GM18873 (cell line): Measurements from ENCODE around the gene CARS1.
A peak's percentile ranks its signal among the peaks of the same experiment; 100 is the strongest.
"Not testable (repeated sequence)": the region's sequence is repeated elsewhere in the genome, so short reads cannot be mapped to it uniquely, and the experiment has no call there.

Experiments used
- ATAC-seq: cut with Tn5 transposase; IDR thresholded peaks from one replicate; pipeline ENCODE4 v1.9.1; 2021; ENCODE audit warnings: mild to moderate bottlenecking, moderate library complexity, moderate number of reproducible peaks; ENCODE audit not compliant: unreplicated experiment, low FRiP score

The CARS1 gene

GRCh38 chr11:3064709-3065108, 7.5 kb upstream of the CARS1 start:
- not testable (repeated sequence) for ATAC-seq

DNA sequence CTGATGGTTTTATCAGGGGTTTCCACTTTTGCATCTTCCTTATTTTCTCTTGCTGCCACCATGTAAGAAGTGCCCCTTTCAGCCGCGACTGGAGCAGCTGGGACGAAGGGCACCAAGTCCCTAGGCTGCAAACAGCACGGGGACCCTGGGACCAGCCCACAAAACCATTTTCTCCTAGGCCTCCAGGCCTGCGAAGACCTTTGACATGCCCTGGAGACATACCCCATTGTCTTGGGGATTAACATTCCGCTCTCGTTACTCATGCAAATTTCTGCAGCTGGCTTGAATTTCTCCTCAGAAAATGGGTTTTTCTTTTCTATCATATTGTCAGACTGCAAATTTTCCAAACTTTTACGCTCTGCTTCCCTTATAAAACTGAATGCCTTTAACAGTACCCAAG, 6.7 kb upstream of the CARS1 start:
- ATAC-seq, result not testable (repeated sequence)

DNA sequence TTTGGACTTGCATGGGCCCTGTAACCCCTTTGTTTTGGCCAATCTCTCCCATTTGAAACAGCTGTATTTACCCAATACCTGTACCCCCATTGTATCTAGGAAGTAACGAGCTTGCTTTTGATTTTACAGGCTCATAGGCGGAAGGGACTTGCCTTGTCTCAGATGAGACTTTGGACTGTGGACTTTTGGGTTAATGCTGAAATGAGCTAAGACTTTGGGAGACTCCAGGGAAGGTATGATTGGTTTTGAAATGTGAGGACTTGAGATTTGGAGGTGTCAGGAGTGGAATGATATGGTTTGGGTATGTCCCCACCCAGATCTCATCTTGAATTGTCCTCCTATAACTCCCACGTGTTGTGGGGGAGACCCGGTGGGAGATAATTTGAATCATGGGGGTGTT, 6.2 kb upstream of the CARS1 start:
- ATAC-seq, result not testable (repeated sequence)

- ATAC-seq, result no peak
Observed at GRCh38 chr11:3060436-3061025, 3.3 kb upstream of the CARS1 start.

DNA sequence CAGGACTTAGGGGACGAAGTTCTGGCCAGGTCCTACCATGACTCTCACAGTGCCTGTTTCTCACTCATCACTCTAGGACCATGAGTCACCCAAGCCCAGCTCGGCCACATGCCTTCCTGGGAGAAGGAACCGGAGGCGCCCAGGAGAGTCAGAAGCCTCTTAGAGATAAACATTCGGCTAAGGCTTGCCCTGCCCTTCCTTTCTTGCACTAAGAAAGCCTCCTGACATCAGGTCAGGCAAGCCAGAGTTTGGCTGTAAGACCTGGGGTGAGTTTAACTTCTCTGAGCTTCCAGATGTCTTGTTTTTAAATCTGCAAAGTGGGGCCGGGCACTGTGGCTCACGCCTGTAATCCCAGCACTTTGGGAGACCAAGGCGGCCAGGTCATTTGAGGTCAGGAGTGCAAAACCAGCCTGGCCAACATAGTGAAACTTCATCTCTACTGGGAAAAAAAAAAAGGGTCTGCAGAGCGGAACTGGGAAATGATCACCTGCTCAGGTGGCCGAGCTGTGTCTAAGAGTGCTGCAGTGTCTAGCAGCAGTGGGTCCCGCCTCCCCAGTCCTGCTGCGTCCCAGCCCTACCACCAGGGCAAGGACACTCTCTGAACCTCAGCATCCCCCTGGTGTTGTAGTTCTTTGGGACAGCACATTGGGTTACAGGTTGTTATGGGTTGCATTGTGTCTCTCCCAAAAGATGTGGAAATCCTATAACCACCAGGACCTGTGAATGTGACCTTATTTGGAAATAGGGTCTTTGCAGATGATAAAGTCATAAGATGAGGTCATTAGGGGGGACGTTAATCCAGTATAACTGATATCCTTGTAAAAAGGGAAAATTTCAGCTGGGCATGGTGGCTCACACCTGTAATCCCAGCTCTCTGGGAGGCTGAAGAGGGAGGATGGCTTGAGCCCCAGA, 1.8 kb upstream of the CARS1 start:
- no peak for ATAC-seq

GRCh38 chr11:3056296-3057068, 741 bp downstream of the CARS1 start:
- no peak for ATAC-seq

DNA sequence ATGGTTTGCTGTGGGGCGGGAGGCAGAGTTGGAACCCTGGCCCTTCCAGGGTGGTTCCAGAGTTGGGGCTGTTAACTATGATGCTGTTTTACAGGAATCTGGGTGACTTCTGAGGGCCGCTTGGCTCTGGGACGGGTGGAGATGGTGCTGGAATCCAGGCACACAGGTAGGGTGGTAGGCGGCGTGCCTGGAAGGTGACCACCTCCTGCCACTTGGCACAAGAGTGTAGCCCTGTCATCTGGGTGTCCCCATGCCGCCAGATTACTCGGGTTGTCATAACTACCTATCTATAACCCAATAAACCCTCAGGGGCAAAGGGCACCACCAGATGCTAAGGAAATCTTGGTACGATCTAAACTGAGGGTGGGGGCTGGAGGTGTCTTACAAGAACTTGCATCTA, 1.3 kb downstream of the CARS1 start:
- no peak for ATAC-seq

DNA sequence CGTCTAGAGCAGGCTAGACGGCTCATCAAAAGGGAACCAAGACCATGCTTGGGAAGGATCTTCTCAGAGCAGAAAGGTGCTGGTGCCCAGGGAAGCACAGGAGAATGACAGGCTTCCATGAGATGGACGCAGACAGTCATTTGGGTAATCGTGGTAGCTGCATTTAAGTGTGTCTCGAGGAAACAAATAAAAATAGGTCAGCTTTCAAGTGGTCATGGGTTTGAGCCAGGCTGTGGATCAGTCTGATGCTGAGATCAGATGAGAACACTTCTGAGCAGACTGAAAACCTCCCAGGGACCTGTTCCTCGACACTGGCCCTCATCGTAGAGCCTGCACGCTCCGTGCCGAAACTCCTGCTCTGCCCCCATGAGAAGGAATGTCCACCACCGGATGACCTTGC, 4.7 kb downstream of the CARS1 start:
- no peak for ATAC-seq

DNA sequence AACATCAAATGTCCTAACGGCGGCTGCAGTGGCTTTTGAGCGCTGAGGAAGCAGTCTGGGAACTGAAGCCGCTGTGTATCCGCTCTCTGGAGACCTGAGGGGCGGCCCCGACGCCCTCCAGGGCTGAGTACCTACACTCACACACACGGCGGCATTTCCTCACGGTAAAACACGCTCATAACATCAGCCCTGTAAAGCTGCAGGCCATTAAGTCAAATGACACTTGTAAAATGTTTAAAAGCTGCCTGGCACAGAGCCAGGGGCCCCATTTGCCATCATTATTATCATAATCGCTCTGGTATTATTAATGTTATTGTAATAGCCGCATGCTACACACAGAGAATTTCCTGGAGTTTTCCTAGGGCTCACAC, 5.1 kb downstream of the CARS1 start:
- no peak for ATAC-seq

DNA sequence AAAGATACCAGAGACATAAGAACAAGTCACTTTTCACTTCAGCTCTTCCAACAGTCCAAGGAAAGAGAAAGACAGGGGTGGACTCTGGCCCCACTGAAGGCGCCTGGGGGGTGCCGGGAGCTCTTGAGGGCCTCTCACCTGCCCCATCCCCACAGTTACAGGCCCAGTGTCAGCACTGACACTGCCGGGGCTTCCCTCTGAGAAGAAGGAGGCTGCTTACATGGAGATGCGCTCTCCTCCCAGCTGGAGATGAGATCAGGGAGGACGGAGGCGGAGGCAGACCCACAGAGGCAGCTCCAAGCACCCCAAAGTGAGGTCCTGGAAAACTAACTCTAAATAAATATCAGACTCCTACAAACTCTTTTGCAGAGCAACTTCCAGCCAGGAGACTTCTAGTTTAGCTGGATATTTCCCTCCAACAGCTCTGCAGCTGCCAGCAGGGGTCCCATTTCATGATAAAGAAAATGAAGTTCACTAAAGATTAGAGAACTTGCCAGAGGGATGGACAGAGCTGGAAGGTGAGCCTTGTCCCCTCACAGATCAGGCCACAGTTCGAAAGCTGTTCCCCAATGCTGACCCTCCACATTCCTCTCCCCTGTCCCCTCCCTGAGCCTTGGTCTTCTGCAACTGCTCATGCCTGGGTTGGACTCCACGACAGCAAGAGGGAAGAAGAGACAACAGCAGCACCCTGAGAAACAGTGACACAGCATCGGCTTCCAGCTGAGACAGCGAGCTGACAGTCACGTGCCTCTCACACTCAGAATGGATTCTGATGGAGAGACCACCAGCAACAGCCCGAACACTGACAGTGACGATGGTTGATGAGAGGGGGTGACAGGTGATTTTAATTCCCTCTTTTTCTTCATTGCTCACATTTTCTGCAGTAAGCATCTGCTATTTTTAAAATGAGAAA, 5.8 kb downstream of the CARS1 start:
- no peak for ATAC-seq

DNA sequence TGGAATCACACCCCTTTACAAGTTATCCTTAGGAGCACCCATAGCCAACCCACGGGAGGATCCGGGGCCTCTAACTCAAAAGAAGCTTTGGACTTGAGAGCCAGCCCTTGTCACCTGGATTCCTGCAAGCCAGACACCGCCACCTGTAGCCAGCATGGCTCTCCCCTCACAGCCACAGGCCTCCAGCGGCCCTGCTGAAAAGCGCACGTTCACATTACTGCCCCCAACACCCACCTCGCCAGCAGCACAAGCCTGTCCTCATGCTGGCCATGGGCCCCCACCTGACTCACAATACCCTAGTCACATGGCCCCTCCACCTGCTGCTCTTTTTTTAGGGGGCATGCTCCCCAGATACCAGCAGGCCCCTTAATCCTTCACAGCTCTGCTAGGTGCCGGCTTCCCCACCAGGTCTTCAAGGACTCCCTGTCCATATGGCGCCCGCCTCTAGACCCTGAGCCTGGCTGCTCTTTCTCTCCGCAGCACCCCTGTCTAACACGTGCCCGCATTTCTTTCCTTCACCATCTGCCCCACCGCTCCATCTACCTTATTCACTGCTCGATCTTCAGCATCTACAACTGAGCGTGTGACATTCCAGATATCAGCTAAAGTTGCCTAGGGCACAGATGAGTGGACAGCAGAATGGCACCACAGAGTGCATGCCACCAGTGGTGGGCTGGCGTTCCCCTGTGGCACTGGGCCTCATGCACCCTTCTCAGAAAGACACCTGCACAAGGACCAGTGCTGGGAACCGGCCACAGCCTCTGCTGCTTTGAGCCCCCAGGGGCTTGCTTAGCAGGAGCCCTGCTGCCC, 6.6 kb downstream of the CARS1 start:
- no peak for ATAC-seq

DNA sequence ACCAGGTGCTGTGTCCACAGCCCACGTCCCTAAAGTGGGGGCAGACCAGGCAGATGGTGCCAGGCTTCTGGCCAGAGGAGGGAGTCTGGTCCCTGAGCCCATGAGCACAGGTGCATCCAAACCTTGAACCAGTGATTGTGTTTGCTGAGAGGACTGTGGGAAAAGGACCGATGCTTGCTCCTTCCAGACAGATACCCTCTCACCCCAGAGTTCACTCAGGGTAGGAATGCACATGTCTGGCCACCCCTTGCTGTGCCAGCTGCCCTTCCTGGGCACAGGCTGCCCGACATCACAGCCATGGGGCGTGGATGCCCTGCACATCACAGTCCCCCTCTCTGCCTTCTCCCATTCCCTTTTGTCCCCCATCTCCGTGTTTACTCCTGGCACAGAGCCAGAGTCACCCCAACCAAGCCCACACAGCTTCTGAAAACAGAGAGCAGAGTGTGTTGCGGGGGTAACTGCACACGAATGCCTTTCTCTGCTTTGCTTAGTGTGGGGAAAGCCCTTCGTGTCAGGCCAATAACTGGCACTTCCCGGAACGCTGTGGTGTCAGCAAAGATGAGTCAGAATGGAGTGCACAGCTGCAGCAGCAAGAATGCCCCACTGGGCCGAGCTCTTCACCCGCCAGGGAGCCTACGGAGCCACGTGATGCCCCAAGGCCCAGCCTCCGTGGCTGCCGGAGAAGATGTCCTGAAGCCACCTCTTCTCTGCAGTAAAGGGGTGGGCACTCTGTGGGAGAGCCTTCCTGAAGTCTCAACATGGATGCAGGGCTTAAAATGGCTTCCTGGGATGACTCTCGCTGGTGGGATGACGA, 7.6 kb downstream of the CARS1 start:
- ATAC-seq, result peak; percentile 95

DNA sequence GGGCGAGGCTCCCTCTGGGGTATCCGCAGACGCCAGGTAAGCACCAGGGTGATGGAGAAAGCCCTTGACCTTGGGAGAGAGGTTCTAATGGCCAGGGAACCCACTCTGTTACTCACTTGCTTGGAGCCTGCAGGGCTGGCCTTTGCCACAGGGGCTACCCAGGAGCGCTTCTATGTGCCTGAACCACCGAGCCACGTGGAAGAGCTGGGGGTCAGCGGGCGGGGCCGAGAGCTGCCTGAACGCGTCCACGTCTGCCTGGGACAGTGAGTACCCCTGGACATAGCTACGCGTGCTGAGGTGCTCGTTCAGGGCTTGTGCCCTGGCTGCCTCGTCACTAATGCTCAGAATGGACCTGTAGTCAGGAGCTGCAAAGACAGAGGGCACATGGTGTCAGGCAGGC, 9.6 kb downstream of the CARS1 start:
- no peak for ATAC-seq

DNA sequence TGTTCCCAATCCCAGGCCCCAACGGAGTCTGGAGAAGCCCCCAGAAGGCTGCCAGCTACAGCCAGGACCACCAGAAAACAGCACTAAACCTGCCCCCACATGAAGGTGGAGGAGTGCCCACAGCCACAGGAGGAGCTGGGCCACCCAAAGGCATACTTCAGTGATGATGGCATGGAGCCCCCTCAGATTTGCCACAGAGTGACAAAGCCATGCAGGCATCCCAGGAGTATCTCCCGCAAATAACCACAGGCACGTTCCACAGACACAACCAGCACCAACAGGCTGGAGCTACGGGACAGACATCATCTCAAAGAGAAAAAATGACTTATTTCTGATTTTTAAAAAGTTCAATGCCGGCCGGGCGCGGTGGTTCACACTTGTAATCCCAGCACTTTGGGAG, 10.6 kb downstream of the CARS1 start:
- ATAC-seq, result no peak

DNA sequence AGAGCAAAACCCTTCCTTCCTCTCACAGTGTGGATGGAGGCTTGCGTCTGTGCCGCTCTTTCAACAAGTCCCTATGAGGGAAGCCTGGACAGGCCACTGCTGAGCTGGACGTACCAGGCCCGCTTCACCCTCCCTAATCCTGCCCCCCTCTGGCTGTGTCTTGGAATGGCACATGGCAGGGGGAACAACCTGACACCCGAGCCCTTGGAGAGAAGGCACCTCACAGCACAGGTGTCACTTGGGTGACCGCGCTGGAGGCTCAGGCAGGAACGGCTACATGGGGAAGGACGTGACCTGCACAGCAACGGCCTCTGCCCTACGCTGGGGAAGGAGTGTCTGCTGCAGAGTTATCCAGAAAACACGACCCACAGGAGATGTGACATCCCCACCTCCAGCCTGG, 11.0 kb downstream of the CARS1 start:
- no peak for ATAC-seq

DNA sequence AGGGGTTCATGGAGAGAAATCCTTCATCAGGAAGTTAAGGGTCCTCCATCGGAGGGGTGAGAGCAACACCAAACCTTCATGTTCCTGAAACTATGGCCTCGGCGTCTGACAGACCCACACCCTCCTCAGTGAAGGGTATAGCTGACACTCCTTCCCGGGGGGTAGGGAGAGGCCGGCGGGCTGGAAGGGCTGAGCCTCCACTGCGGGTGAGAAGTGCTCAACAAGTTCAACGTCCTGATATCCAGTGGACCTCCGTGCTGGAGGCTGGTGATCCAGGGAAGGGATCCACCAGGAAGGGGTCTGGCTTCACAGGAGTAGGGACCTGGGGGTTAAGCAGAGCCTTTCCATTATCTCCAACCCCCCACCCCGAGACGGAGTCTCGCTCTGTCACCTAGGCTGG, 12.3 kb downstream of the CARS1 start:
- ATAC-seq, result no peak

DNA sequence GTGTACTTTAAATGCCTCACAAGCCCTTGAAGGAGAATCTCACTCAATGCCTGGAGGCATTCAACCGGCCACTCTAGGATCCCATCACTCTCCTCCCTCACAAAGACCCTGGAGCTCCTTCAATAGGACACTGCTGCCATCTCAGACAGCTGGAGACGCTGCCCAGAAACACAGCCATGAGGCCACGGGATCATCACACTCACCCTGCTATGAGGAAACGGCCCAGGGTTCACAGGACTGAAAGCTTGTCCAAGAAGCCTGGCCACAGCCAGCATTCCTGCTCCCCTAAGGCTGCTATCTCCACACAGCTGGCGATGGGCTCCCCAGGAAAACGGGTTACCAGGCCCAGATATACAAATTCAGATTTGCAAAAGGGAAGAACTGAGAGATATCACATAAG, 13.2 kb downstream of the CARS1 start:
- no peak for ATAC-seq

DNA sequence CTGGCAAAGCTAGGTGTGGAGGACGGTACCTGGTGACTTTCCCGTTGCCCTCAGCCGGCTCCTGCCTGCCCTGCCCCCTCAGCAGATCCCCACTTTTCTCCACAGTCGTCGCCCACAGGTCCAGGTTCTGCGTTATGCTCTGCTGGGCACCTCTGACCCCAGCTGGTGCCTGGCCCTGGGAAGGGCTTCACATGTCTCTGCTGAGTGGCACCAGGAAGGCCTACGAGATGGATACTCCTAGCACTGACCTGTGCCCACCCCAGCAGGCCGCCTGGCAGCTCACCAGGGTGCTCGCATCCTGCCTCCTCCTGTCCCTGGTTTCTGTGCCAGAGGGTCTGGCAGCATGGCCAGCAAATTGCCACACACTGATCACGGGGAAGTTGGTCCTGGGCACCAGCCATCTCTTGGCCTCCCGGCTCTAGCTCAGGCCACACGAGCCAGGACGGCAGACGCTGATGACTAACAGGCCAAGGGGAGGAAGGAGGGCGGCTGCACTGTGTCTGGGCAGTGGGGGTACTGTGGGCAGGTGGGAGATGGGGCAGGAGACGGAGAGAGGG, 13.8 kb downstream of the CARS1 start:
- ATAC-seq, result no peak
